Measurements from ENCODE around the gene MREG. TPM values are rescaled to one million over a fixed set of nuclear protein-coding genes. Genes with fewer than 3 reads are reported as not detected.

Gene MREG
- total RNA-seq, 2 experiments from 2014 or later = 10.9 to 12.1 TPM

GRCh38 chr2:216041438-216041837, 28.1 kb upstream of the MREG start:
- Mint-ChIP-seq H3K4me1 (ENCODE audit: low read depth) (no peaks in the 10 kb centered on the region), H3K27me3 (ENCODE audit: low read depth) (no peaks in the 10 kb centered on the region), H3K36me3 (ENCODE audit: low read depth) (peaks cover 21% of the 10 kb centered on the region), H3K27ac (no peak overlapping the region), H3K9me3 (ENCODE audit: insufficient read depth) (no peaks in the 10 kb centered on the region), H3K4me3 (no peak overlapping the region)
- ChIA-PET CTCF (interaction anchor here (1.1 to 1.6 kb wide), 3 partner anchors 9 to 17 kb away, joined by 3 to 8 read pairs (median 4); no protein-coding TSS in a partner anchor), POLR2A (no interaction called here)
- ATAC-seq (no peak), DNase-seq (no peak)

DNA sequence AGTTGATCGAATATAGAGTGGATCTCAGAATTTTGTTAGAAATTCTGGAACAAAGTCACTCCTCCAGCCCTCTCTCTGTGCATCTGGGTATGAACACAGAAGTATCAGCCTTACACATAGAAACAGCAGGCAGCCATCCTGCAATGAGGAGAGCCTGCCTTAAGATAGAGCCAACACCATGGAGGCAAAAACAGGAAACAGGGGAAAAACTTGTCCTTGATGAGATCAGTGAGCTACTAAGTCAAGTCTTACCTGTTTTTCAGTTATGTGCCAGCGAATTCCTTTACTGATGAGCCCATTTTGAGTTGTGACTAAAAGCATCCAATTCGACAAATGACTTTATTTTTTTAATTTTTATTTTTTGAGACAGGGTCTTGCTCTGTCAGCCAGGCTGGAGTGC, 26.6 kb upstream of the MREG start:
- Mint-ChIP-seq H3K27me3 (ENCODE audit: low read depth) (no peaks in the 10 kb centered on the region), H3K9me3 (ENCODE audit: insufficient read depth) (no peaks in the 10 kb centered on the region), H3K4me1 (ENCODE audit: low read depth) (no peaks in the 10 kb centered on the region), H3K4me3 (no peak overlapping the region), H3K36me3 (ENCODE audit: low read depth) (peaks cover 20% of the 10 kb centered on the region), H3K27ac (no peak overlapping the region)
- POLR2A ChIA-PET = no interaction called here
- CTCF ChIA-PET = interaction anchor here (1.3 to 1.5 kb wide), 2 partner anchors 19 to 72 kb away, joined by 4 to 5 read pairs; no protein-coding TSS in a partner anchor
- ATAC-seq (no peak), DNase-seq (no peak)

- peaks cover 23% of the 10 kb centered on the region for H3K36me3 Mint-ChIP-seq (ENCODE audit: low read depth)
- DNase-seq = peak; percentile 88
- peak overlapping the region; percentile 35 for H3K27ac Mint-ChIP-seq
- no peak overlapping the region for H3K4me3 Mint-ChIP-seq
- ChIA-PET CTCF (interaction anchor here (0.6 to 7.0 kb wide), 24 partner anchors 9 to 153 kb away, joined by 3 to 138 read pairs (median 5); partner anchors contain the start of genes PECR, TMEM169 and XRCC5), POLR2A (interaction anchor here (0.8 to 1.3 kb wide), 2 partner anchors 74 to 76 kb away, joined by 3 to 5 read pairs; no protein-coding TSS in a partner anchor)
- peaks cover 30% of the 10 kb centered on the region for H3K4me1 Mint-ChIP-seq (ENCODE audit: low read depth)
- peak; percentile 82 for ATAC-seq
- no peaks in the 10 kb centered on the region for H3K27me3 Mint-ChIP-seq (ENCODE audit: low read depth)
- no peaks in the 10 kb centered on the region for H3K9me3 Mint-ChIP-seq (ENCODE audit: insufficient read depth)
These were observed 20.7 kb upstream of the MREG start for GRCh38 chr2:216034065-216034464.

- ChIA-PET CTCF (interaction anchor here (0.6 to 7.0 kb wide), 27 partner anchors 9 to 154 kb away, joined by 3 to 138 read pairs (median 5); partner anchors contain the start of genes MREG, PECR, TMEM169 and XRCC5), POLR2A (interaction anchor here (0.8 to 1.3 kb wide), 2 partner anchors 75 to 77 kb away, joined by 3 to 5 read pairs; no protein-coding TSS in a partner anchor)
- no peaks in the 10 kb centered on the region for H3K9me3 Mint-ChIP-seq (ENCODE audit: insufficient read depth)
- H3K4me1 Mint-ChIP-seq (ENCODE audit: low read depth) = peaks cover 30% of the 10 kb centered on the region
- ATAC-seq = no peak
- no peak overlapping the region for H3K27ac Mint-ChIP-seq
- no peak overlapping the region for H3K4me3 Mint-ChIP-seq
- no peak for DNase-seq
- peaks cover 23% of the 10 kb centered on the region for H3K36me3 Mint-ChIP-seq (ENCODE audit: low read depth)
- no peaks in the 10 kb centered on the region for H3K27me3 Mint-ChIP-seq (ENCODE audit: low read depth)
These were observed 20.1 kb upstream of the MREG start for GRCh38 chr2:216033403-216033802.

DNA sequence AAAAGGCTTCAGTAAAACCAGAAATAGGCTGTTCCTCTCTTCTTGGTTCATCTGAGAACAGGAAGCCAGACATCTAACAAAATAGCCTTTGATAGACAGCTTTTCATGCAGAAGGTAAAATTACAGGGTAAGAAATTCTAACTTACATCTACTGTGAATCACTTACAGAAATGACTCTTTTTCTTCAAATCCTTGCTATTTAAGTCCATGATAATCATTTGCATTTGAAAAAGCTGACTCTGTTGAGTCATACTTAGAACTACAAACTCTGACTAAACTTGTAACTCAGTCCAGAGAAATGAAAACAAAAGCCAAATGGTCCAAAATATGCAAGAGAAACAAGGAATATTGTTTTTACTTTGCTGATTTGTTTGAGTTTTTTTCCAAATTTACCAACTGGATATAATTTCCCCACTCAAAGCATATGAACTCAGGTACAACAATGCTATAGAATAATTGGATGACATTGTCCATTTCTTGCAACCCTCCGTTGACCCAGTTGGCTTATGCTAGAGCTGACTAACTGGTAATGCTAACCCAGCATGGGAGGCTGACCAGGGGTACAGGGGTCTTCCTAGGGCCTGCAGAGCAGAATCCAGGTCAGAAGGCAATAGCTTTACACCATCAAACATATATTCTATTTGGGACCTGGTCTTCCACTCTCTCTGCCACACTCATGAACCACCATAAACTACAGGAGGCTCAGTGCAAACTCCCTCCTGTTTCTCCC, 18.8 kb upstream of the MREG start:
- ATAC-seq (no peak), DNase-seq (no peak)
- Mint-ChIP-seq H3K27ac (no peak overlapping the region), H3K9me3 (ENCODE audit: insufficient read depth) (no peaks in the 10 kb centered on the region), H3K4me3 (no peak overlapping the region), H3K36me3 (ENCODE audit: low read depth) (peaks cover 20% of the 10 kb centered on the region), H3K27me3 (ENCODE audit: low read depth) (no peaks in the 10 kb centered on the region), H3K4me1 (ENCODE audit: low read depth) (peaks cover 30% of the 10 kb centered on the region)
- ChIA-PET CTCF (interaction anchor here (0.7 to 7.0 kb wide), 18 partner anchors 10 to 163 kb away, joined by 3 to 138 read pairs (median 6); partner anchors contain the start of genes MREG and XRCC5), POLR2A (interaction anchor here (0.8 to 1.5 kb wide), 3 partner anchors 17 to 26 kb away, joined by 3 to 4 read pairs (median 4); no protein-coding TSS in a partner anchor)

GRCh38 chr2:216030216-216030615, 16.9 kb upstream of the MREG start:
- H3K4me1 Mint-ChIP-seq (ENCODE audit: low read depth) = peaks cover 30% of the 10 kb centered on the region
- peaks cover 20% of the 10 kb centered on the region for H3K36me3 Mint-ChIP-seq (ENCODE audit: low read depth)
- ChIA-PET POLR2A (no interaction called here), CTCF (interaction anchor here (1.2 to 7.0 kb wide), 2 partner anchors 10 to 29 kb away, joined by 3 to 138 read pairs; no protein-coding TSS in a partner anchor)
- no peak for ATAC-seq
- H3K9me3 Mint-ChIP-seq (ENCODE audit: insufficient read depth) = no peaks in the 10 kb centered on the region
- no peak overlapping the region for H3K4me3 Mint-ChIP-seq
- H3K27ac Mint-ChIP-seq = no peak overlapping the region
- H3K27me3 Mint-ChIP-seq (ENCODE audit: low read depth) = no peaks in the 10 kb centered on the region
- DNase-seq = no peak

DNA sequence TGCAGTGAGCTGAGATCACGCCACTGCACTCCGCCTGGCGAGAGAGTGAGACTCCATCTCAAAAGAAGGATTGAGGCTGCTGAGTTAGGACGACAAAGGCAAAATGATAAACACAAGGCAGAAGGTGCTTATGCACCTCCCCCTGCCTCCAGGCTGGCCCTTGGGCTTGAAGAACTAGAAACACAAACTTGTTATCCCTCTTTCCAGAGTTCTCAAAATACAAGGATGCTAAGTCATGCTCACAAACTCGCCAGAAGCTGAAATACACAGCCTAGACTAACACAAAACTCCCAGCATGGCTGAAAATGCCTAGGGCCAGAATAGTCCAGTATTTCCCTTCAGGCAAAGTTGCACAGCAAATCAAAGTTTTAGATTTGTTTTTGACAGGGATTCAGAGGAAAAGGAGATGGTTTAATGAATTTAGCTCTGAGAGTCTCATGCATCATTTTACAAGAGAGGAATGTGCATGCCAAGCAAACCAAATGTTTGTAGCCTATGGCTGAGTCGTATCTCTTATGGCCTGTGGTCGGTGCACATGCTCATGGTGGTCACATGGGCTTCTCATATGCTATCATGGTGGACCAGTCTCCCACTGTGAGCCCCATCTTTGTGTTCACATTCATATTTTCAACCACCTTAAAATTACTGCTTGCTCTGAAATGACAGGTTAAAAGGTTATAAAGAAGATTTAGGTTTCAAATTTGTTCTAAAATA, 16.2 kb upstream of the MREG start:
- no peak for DNase-seq
- Mint-ChIP-seq H3K9me3 (ENCODE audit: insufficient read depth) (no peaks in the 10 kb centered on the region), H3K27me3 (ENCODE audit: low read depth) (no peaks in the 10 kb centered on the region), H3K4me1 (ENCODE audit: low read depth) (peaks cover 29% of the 10 kb centered on the region), H3K36me3 (ENCODE audit: low read depth) (peaks cover 15% of the 10 kb centered on the region), H3K27ac (no peak overlapping the region), H3K4me3 (no peak overlapping the region)
- POLR2A ChIA-PET = interaction anchor here (0.6 kb wide), 1 partner anchor 28 kb away, joined by 3 read pairs; no protein-coding TSS in a partner anchor
- CTCF ChIA-PET = interaction anchor here (1.0 to 7.0 kb wide), 3 partner anchors 9 to 85 kb away, joined by 3 to 138 read pairs (median 3); no protein-coding TSS in a partner anchor
- ATAC-seq = no peak

DNA sequence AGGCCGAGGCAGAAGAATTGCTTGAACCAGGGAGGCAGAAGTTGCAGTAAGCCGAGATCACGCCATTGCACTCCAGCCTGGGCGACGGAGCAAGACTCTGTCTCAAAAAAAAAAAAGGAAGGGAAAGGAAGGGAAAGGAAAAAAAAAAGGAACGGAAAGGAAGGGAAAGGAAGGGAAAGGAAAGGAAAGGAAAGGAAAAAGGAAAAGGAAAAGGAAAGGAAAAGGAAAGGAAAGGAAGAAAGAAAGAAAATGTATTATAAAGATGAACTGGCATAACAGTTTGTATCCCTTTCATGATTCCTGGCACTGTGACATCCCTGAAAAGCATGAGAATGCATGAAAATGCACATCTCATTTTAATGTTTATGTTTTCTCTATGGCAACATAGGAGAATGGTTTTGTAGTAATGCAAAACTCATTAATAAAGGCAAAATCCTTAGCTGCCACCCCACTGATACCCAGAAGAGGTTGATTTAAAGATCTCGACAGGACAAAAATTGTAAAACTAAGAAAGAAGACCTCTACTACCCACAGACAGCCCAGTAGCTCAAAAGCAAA, 11.5 kb upstream of the MREG start:
- H3K36me3 Mint-ChIP-seq (ENCODE audit: low read depth) = peaks cover 7% of the 10 kb centered on the region
- CTCF ChIA-PET = interaction anchor here (0.8 to 11.0 kb wide), 5 partner anchors 8 to 85 kb away, joined by 3 to 138 read pairs (median 20); no protein-coding TSS in a partner anchor
- no peak for DNase-seq

GRCh38 chr2:216023055-216023648, 9.8 kb upstream of the MREG start:
- peak; percentile 71 for DNase-seq
- POLR2A ChIA-PET = no interaction called here

More for the DNA sequence above, 11.5 kb upstream of the MREG start:
- H3K9me3 Mint-ChIP-seq (ENCODE audit: insufficient read depth) = no peaks in the 10 kb centered on the region
- POLR2A ChIA-PET = no interaction called here
- no peak overlapping the region for H3K27ac Mint-ChIP-seq
- H3K27me3 Mint-ChIP-seq (ENCODE audit: low read depth) = no peaks in the 10 kb centered on the region
- H3K4me3 Mint-ChIP-seq = no peak overlapping the region
- no peak for ATAC-seq
- H3K4me1 Mint-ChIP-seq (ENCODE audit: low read depth) = peaks cover 4% of the 10 kb centered on the region

GRCh38 chr2:216021768-216022565, 8.6 kb upstream of the MREG start:
- Mint-ChIP-seq H3K36me3 (ENCODE audit: low read depth) (peaks cover 4% of the 10 kb centered on the region), H3K27me3 (ENCODE audit: low read depth) (no peaks in the 10 kb centered on the region), H3K4me1 (ENCODE audit: low read depth) (peaks cover 17% of the 10 kb centered on the region), H3K4me3 (no peak overlapping the region), H3K9me3 (ENCODE audit: insufficient read depth) (peaks cover 5% of the 10 kb centered on the region), H3K27ac (no peak overlapping the region)
- DNase-seq (no peak), ATAC-seq (no peak)
- CTCF ChIA-PET = interaction anchor here (0.8 to 11.0 kb wide), 12 partner anchors 9 to 119 kb away, joined by 3 to 138 read pairs (median 4); partner anchors contain the start of gene MREG
- POLR2A ChIA-PET = no interaction called here

More at GRCh38 chr2:216023055-216023648, 9.8 kb upstream of the MREG start:
- Mint-ChIP-seq H3K4me1 (ENCODE audit: low read depth) (peaks cover 9% of the 10 kb centered on the region), H3K27me3 (ENCODE audit: low read depth) (no peaks in the 10 kb centered on the region), H3K36me3 (ENCODE audit: low read depth) (peaks cover 3% of the 10 kb centered on the region), H3K27ac (no peak overlapping the region), H3K9me3 (ENCODE audit: insufficient read depth) (peaks cover 5% of the 10 kb centered on the region), H3K4me3 (no peak overlapping the region)
- CTCF ChIA-PET = interaction anchor here (0.7 to 11.0 kb wide), 23 partner anchors 9 to 118 kb away, joined by 3 to 138 read pairs (median 4); partner anchors contain the start of genes MREG, PECR and TMEM169
- peak; percentile 88 for ATAC-seq

Data from activated CD8-positive, alpha-beta T cell treated with anti-CD3 and anti-CD28 coated beads, Interleukin-2, amount 10 ng/mL, durations not matched to agents 7 days and 5 days (primary cell).